HEK293T (cell line): ENCODE data around the gene CCDC102B.

ENCODE experiments used
- BHLHE40 ChIP-seq: fragments of 450-650 bp; IDR thresholded peaks from 2 replicates; pipeline ENCODE4 v1.6.1; 2016; ENCODE audit warnings: mild to moderate bottlenecking, moderate library complexity, borderline replicate concordance
- FOXK2 ChIP-seq: fragments of 450-650 bp; IDR thresholded peaks from 2 replicates; pipeline ENCODE4 v1.6.1; 2016; ENCODE audit warnings: mild to moderate bottlenecking
- FOXM1 ChIP-seq: fragments of 450-650 bp; IDR thresholded peaks from 2 replicates; pipeline ENCODE4 v1.6.1; 2017; ENCODE audit warnings: mild to moderate bottlenecking, borderline replicate concordance

GRCh38 chr18:69102959-69103358, 305.1 kb downstream of the CCDC102B start:
- TF ChIP-seq FOXK2 (no peak), BHLHE40 (no peak), FOXM1 (no peak)
